GM21717 (cell line): ENCODE data around the gene LYRM2.
A peak's percentile ranks its signal among the peaks of the same experiment; 100 is the strongest.

Experiments
- ATAC-seq: cut with Tn5 transposase; IDR thresholded peaks from one replicate; pipeline ENCODE4 v1.9.1; 2021; ENCODE audit warnings: mild to moderate bottlenecking, moderate library complexity; ENCODE audit not compliant: unreplicated experiment

The LYRM2 gene

GRCh38 chr6:89638320-89639195, at the start of gene LYRM2:
TSS of gene LYRM2 (minus strand) at chr6:89638747. CDS start at chr6:89638716, 31 bp downstream.
- peak; percentile 97 for ATAC-seq

GRCh38 chr6:89688328-89688727, 49.8 kb upstream of the LYRM2 start:
- ATAC-seq = no peak

GRCh38 chr6:89685311-89685710, 46.8 kb upstream of the LYRM2 start:
- no peak for ATAC-seq

- ATAC-seq = no peak
Observed at GRCh38 chr6:89682991-89683390, 44.4 kb upstream of the LYRM2 start.

- no peak for ATAC-seq
Observed at GRCh38 chr6:89681983-89682564, 43.5 kb upstream of the LYRM2 start.

GRCh38 chr6:89680551-89680950, 42.0 kb upstream of the LYRM2 start:
- no peak for ATAC-seq

GRCh38 chr6:89680150-89680549, 41.6 kb upstream of the LYRM2 start:
- no peak for ATAC-seq

- ATAC-seq = no peak
Observed at GRCh38 chr6:89679215-89680120, 40.9 kb upstream of the LYRM2 start.

GRCh38 chr6:89678531-89678930, 40.0 kb upstream of the LYRM2 start:
- ATAC-seq = no peak

GRCh38 chr6:89675949-89676748, 37.6 kb upstream of the LYRM2 start:
- no peak for ATAC-seq

GRCh38 chr6:89670935-89671565, 32.5 kb upstream of the LYRM2 start:
- no peak for ATAC-seq

GRCh38 chr6:89669002-89669401, 30.5 kb upstream of the LYRM2 start:
- no peak for ATAC-seq

GRCh38 chr6:89667872-89668556, 29.5 kb upstream of the LYRM2 start:
- no peak for ATAC-seq

GRCh38 chr6:89662659-89663223, 24.2 kb upstream of the LYRM2 start:
- no peak for ATAC-seq

- no peak for ATAC-seq
Observed at GRCh38 chr6:89661559-89661958, 23.0 kb upstream of the LYRM2 start.

- ATAC-seq = no peak
Observed at GRCh38 chr6:89660981-89661380, 22.4 kb upstream of the LYRM2 start.

- ATAC-seq = no peak
Observed at GRCh38 chr6:89657445-89658158, 19.1 kb upstream of the LYRM2 start.

- no peak for ATAC-seq
Observed at GRCh38 chr6:89655122-89655521, 16.6 kb upstream of the LYRM2 start.

GRCh38 chr6:89650579-89650978, 12.0 kb upstream of the LYRM2 start:
- ATAC-seq = no peak
